Fibroblast of mammary gland (primary cell): ENCODE data around the gene NEMP2.

Experiments
- DNase-seq: peaks from one replicate; pipeline ENCODE4 v3.0.0-alpha.2; 2010; ENCODE audit warnings: low read depth
- H3K4me3 ChIP-seq: 2 replicates; pipeline ENCODE4 v1.5.1; 2011; ENCODE audit warnings: low read depth, mild to moderate bottlenecking, low read length, moderate library complexity; ENCODE audit not compliant: control insufficient read depth
- TF ChIP-seq, protein P1 (sequence below): conservative IDR thresholded peaks from 2 replicates; pipeline ENCODE4 v1.5.1; 2011; ENCODE audit warnings: low read depth, low read length, inconsistent platforms; ENCODE audit not compliant: control insufficient read depth, insufficient read depth

Gene NEMP2

GRCh38 chr2:190554357-190555006 is 20.0 kb upstream of the NEMP2 start:
- TF ChIP-seq, protein P1, sequence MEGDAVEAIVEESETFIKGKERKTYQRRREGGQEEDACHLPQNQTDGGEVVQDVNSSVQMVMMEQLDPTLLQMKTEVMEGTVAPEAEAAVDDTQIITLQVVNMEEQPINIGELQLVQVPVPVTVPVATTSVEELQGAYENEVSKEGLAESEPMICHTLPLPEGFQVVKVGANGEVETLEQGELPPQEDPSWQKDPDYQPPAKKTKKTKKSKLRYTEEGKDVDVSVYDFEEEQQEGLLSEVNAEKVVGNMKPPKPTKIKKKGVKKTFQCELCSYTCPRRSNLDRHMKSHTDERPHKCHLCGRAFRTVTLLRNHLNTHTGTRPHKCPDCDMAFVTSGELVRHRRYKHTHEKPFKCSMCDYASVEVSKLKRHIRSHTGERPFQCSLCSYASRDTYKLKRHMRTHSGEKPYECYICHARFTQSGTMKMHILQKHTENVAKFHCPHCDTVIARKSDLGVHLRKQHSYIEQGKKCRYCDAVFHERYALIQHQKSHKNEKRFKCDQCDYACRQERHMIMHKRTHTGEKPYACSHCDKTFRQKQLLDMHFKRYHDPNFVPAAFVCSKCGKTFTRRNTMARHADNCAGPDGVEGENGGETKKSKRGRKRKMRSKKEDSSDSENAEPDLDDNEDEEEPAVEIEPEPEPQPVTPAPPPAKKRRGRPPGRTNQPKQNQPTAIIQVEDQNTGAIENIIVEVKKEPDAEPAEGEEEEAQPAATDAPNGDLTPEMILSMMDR = no peak
- DNase-seq = no peak

DNA sequence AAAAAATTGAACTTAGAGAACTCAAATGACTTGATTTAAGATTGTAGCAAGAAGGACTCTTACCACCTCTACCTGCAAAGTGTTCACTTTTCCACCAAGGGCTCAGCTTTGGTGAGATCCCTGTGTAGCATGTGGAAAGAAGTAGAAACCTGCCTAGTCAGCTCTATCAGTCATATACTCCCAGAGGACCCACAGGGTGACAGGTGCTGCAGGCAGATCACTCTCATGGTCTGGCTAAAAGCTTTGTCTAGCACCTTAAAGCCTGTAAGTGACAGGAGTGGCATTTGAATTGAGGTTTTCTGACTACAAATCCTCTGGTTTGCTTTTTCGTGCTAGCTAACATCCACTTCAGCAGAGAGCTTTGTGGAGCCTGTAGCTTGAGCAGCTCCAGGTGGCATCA is 18.7 kb upstream of the NEMP2 start:
- H3K4me3 ChIP-seq = no peak overlapping the region
- TF ChIP-seq, protein P1 = no peak
- no peak for DNase-seq

More at GRCh38 chr2:190554357-190555006, 20.0 kb upstream of the NEMP2 start:
- no peak overlapping the region for H3K4me3 ChIP-seq

DNA sequence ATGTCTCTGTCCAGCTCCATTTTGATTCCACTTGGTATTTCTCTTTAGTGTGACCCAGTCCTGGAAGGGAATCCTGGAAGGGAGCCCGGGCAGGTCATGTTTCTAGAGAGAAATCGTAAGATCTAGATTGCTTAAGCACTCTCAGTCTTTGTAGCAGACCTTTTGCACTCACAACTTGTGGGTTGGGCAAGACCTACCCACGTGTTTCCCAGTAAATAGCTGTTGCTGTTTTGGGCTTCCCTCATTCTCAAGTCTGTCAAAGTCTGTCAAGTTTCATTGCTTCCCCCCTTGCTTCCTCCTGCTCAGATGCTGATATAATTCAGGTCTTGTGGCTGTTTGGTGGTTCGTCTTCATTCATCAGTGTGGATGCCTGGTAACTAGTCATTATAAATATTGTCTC is 17.4 kb upstream of the NEMP2 start:
- DNase-seq = peak; percentile 56
- TF ChIP-seq, protein P1 = no peak
- H3K4me3 ChIP-seq = no peak overlapping the region

- no peak for DNase-seq
- TF ChIP-seq, protein P1 = no peak
- H3K4me3 ChIP-seq = no peak overlapping the region
These were observed 15.6 kb upstream of the NEMP2 start for GRCh38 chr2:190550137-190550536.

DNA sequence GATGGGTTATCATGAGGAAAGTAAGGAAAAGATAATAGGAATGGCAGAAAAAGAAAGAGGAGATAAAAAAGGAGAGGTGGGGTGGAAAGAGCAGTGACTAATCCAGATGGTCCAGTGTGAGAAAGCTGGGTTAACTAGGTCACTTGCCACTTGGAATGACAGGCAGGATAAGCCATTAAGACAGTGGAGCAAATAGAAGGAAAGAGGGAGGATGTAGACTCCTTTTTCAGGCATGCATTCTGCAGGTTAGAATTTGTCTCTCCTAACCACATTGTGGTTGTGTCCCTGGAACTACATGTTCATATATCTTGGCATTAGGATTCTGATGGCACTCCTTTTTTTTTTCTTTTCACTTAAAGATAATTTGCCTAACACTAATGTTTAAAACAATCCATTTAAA is 13.4 kb upstream of the NEMP2 start:
- no peak overlapping the region for H3K4me3 ChIP-seq
- no peak for DNase-seq
- TF ChIP-seq, protein P1 = no peak

- H3K4me3 ChIP-seq = no peak overlapping the region
- DNase-seq = no peak
- TF ChIP-seq, protein P1 = no peak
These were observed 12.2 kb upstream of the NEMP2 start for GRCh38 chr2:190546734-190547133.
